T47D (cell line): ENCODE data around the gene GSTA4.
A peak's percentile ranks its signal among the peaks of the same experiment; 100 is the strongest.
"Not testable (repeated sequence)": the region's sequence is repeated elsewhere in the genome, so short reads cannot be mapped to it uniquely, and the experiment has no call there.

Experiments used
- DNase-seq, 2 experiments: peaks; one replicate each; pipeline versions ENCODE4 v3.0.0 to v3.0.0-alpha.2; 2011 to 2012; ENCODE audit warnings: low read depth in 1 of 2, low spot score in 1 of 2
- JUND ChIP-seq: IDR thresholded peaks from 2 replicates; pipeline ENCODE4 v1.6.1; 2012; ENCODE audit warnings: low read depth
- in situ Hi-C: cut with HindIII; loops from 2 replicates; pipeline ENCODE4 v1.10.0; 2016; ENCODE audit warnings: low sequenced_read_pairs, low pct_unique_long_range_greater_than_20kb

Gene GSTA4

GRCh38 chr6:52955871-52956270 is 39.2 kb downstream of the GSTA4 start:
- DNase-seq = no peak
- in situ Hi-C loops = no loop called here
- TF ChIP-seq JUND = no peak

GRCh38 chr6:52953911-52954839 is 40.9 kb downstream of the GSTA4 start:
- DNase-seq = peak; percentile 9 to 13
- in situ Hi-C loops = no loop called here
- no peak for TF ChIP-seq JUND

- no peak for DNase-seq
- in situ Hi-C loops = no loop called here
- no peak for TF ChIP-seq JUND
These were observed 48.8 kb downstream of the GSTA4 start for GRCh38 chr6:52946306-52946705.

- in situ Hi-C loops, DNase-seq: not testable (repeated sequence)
These were observed 52.3 kb downstream of the GSTA4 start for GRCh38 chr6:52942821-52943220.

- TF ChIP-seq JUND = no peak
- no peak for DNase-seq
- in situ Hi-C loops = no loop called here
These were observed 52.9 kb downstream of the GSTA4 start for GRCh38 chr6:52942221-52942620.

GRCh38 chr6:52937908-52938307 is 57.2 kb downstream of the GSTA4 start:
- no peak for TF ChIP-seq JUND
- in situ Hi-C loops = no loop called here
- DNase-seq = no peak

GRCh38 chr6:52933778-52934177 is 61.3 kb downstream of the GSTA4 start:
- in situ Hi-C loops = no loop called here
- TF ChIP-seq JUND = no peak
- no peak for DNase-seq

GRCh38 chr6:52931351-52931750 is 63.7 kb downstream of the GSTA4 start:
- DNase-seq = no peak
- in situ Hi-C loops = no loop called here
- TF ChIP-seq JUND = no peak

- in situ Hi-C loops = no loop called here
- no peak for DNase-seq
- TF ChIP-seq JUND = no peak
These were observed 65.5 kb downstream of the GSTA4 start for GRCh38 chr6:52929321-52930164.
